ENCODE results near the gene PTPRG. TPM values are rescaled to one million over a fixed set of nuclear protein-coding genes. Genes with fewer than 3 reads are reported as not detected.

PTPRG gene
- total RNA-seq, 1 experiment from 2014 or later, result 69.3 TPM

DNA sequence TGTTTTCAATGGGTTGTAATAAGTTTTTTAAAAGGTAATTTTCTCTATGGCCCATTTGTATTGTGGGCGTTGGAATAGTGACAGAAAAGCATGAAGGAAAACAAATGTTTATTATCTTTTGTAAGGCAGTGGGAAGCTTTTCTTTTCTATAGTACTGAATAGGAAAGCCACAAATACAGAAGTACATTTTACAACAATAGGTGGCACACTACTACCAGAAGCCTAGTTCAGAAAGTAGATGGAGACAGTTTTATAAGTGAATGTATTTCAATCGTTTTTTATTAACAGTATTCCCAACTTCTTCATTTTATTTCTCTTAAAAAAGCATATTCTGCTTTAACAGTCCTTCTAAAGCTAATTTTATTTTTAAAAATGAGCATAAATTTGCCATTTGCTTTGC lies 296.7 kb downstream of the PTPRG start:
- Histone ChIP-seq H3K79me1 (ENCODE audit: insufficient read depth, low read depth, low read length, poor library complexity, severe bottlenecking) (peaks cover 5% of the 10 kb centered on the region), H2BK12ac (ENCODE audit: insufficient read length, low read depth, low read length) (no peak overlapping the region), H2AFZ (ENCODE audit: low read length) (no peak overlapping the region), H3K4me2 (ENCODE audit: insufficient read depth, insufficient read length, low read length) (no peak overlapping the region), H2BK5ac (ENCODE audit: insufficient read length, low read length) (no peak overlapping the region), H2AK5ac (ENCODE audit: insufficient read length, low read length) (no peak overlapping the region), H3K14ac (ENCODE audit: insufficient read depth, low read length) (no peak overlapping the region), H2BK120ac (ENCODE audit: low read depth, low read length, poor library complexity, severe bottlenecking) (no peak overlapping the region), H4K91ac (ENCODE audit: insufficient read length, low read depth, low read length) (no peak overlapping the region), H3K4me1 (ENCODE audit: insufficient read depth, low read length) (peaks cover 13% of the 10 kb centered on the region; the same call in 1 of the 2 replicates), H3K23me2 (ENCODE audit: insufficient read length, low read depth, low read length, poor library complexity, severe bottlenecking) (no peaks in the 10 kb centered on the region), H2BK20ac (ENCODE audit: low read depth, low read length, poor library complexity, severe bottlenecking) (no peak overlapping the region), H3K27me3 (ENCODE audit: insufficient read depth, low read length) (no peaks in the 10 kb centered on the region), H3T11ph (ENCODE audit: low read length) (no peak overlapping the region), H3K9ac (ENCODE audit: extremely low read depth, insufficient read length, low read length) (no peak overlapping the region), H4K5ac (ENCODE audit: insufficient read length, low read depth, low read length) (no peak overlapping the region), H3K9me3 (ENCODE audit: control insufficient read depth, low read depth, low read length) (no peaks in the 10 kb centered on the region), H3K23ac (ENCODE audit: insufficient read length, low read depth, low read length) (no peak overlapping the region), H3K79me2 (ENCODE audit: insufficient read depth, low read length) (peaks cover 16% of the 10 kb centered on the region; the same call in 1 of the 2 replicates), H3K18ac (ENCODE audit: insufficient read length, low read depth, low read length) (no peak overlapping the region), H3K56ac (ENCODE audit: insufficient read length, low read depth, low read length) (no peak overlapping the region), H3K4ac (ENCODE audit: low read depth, low read length) (no peak overlapping the region), H2BK15ac (ENCODE audit: low read depth, low read length) (no peak overlapping the region), H4K8ac (replicated peaks; ENCODE audit: insufficient read length, low read depth, low read length) (no peak overlapping the region), H4K20me1 (ENCODE audit: control insufficient read depth, insufficient read depth, insufficient read length) (no peaks in the 10 kb centered on the region), H3K27ac (ENCODE audit: insufficient read length, low read depth, low read length) (no peak overlapping the region)
- Mint-ChIP-seq H3K4me1 (peaks cover 53 to 57% of the 10 kb centered on the region in 2 experiments), H3K27me3 (ENCODE audit: low read depth) (no peaks in the 10 kb centered on the region; the same call in 1 of the 2 replicates), H3K27ac (peak overlapping the region in 1 of 3 experiments; percentile 59; a peak in 2 of 7 replicates), H3K9me3 (peaks cover 6% of the 10 kb centered on the region in 2 experiments; a peak in 3 of 5 replicates), H3K4me3 (no peak overlapping the region), H3K36me3 (ENCODE audit: insufficient read depth in 1 of 3, low read depth in 3 of 3) (peaks cover 0 to 13% (median 8%) of the 10 kb centered on the region in 3 experiments; a peak in 5 of 7 replicates)
- no CpG with 5 or more reads among the region's 2 CpGs for WGBS (ENCODE audit: extremely low coverage, insufficient read length, low lambda C conversion rate)
- DNase-seq, result no peak
- TF ChIP-seq, protein P1, sequence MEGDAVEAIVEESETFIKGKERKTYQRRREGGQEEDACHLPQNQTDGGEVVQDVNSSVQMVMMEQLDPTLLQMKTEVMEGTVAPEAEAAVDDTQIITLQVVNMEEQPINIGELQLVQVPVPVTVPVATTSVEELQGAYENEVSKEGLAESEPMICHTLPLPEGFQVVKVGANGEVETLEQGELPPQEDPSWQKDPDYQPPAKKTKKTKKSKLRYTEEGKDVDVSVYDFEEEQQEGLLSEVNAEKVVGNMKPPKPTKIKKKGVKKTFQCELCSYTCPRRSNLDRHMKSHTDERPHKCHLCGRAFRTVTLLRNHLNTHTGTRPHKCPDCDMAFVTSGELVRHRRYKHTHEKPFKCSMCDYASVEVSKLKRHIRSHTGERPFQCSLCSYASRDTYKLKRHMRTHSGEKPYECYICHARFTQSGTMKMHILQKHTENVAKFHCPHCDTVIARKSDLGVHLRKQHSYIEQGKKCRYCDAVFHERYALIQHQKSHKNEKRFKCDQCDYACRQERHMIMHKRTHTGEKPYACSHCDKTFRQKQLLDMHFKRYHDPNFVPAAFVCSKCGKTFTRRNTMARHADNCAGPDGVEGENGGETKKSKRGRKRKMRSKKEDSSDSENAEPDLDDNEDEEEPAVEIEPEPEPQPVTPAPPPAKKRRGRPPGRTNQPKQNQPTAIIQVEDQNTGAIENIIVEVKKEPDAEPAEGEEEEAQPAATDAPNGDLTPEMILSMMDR (conservative IDR thresholded peaks at IDR 0.05), result peak; percentile 35; the same call in 2 of the 3 replicates
